HG03520 (cell line): ENCODE data around the gene IDH2.

Experiments
- ATAC-seq: cut with Tn5 transposase; IDR thresholded peaks from one replicate; pipeline ENCODE4 v1.9.1; 2021; ENCODE audit warnings: mild to moderate bottlenecking, moderate library complexity; ENCODE audit not compliant: unreplicated experiment

IDH2 gene

GRCh38 chr15:90064911-90065681 lies 37.2 kb downstream of the IDH2 start:
- no peak for ATAC-seq

GRCh38 chr15:90063770-90064247 lies 38.5 kb downstream of the IDH2 start:
- ATAC-seq, result no peak

GRCh38 chr15:90062973-90063769 lies 39.1 kb downstream of the IDH2 start:
- ATAC-seq, result no peak

- ATAC-seq, result no peak
Measured at GRCh38 chr15:90062462-90062932, 39.8 kb downstream of the IDH2 start.

- ATAC-seq, result no peak
Measured at GRCh38 chr15:90062023-90062442, 40.2 kb downstream of the IDH2 start.

GRCh38 chr15:90060797-90061196 lies 41.5 kb downstream of the IDH2 start:
- ATAC-seq, result no peak

- peak; percentile 82 for ATAC-seq
Measured at GRCh38 chr15:90059208-90059985, 42.9 kb downstream of the IDH2 start.

GRCh38 chr15:90058775-90059174 lies 43.5 kb downstream of the IDH2 start:
- ATAC-seq, result no peak

GRCh38 chr15:90058308-90058707 lies 44.0 kb downstream of the IDH2 start:
- peak; percentile 31 for ATAC-seq

GRCh38 chr15:90056529-90056928 lies 45.7 kb downstream of the IDH2 start:
- no peak for ATAC-seq

GRCh38 chr15:90055182-90055581 lies 47.1 kb downstream of the IDH2 start:
- ATAC-seq, result no peak

- ATAC-seq, result no peak
Measured at GRCh38 chr15:90054618-90055097, 47.6 kb downstream of the IDH2 start.

GRCh38 chr15:90053685-90054466 lies 48.4 kb downstream of the IDH2 start:
- no peak for ATAC-seq

GRCh38 chr15:90051874-90052273 lies 50.4 kb downstream of the IDH2 start:
- no peak for ATAC-seq

GRCh38 chr15:90049666-90050604 lies 52.3 kb downstream of the IDH2 start:
- no peak for ATAC-seq

GRCh38 chr15:90049030-90049429 lies 53.2 kb downstream of the IDH2 start:
- no peak for ATAC-seq

GRCh38 chr15:90047956-90048575 lies 54.2 kb downstream of the IDH2 start:
- no peak for ATAC-seq

- ATAC-seq, result no peak
Measured at GRCh38 chr15:90046911-90047392, 55.3 kb downstream of the IDH2 start.
